Measurements from ENCODE around the gene CC2D1B. TPM values are rescaled to one million over a fixed set of nuclear protein-coding genes. Genes with fewer than 3 reads are reported as not detected.

The CC2D1B gene
- total and polyA plus RNA-seq, 2 donors (not counting 3 experiments of a cell fraction or from before 2014, with no cell fraction given), result 16.9 to 32.6 TPM

- no peaks in the 10 kb centered on the region for H4K20me1 ChIP-seq (replicated peaks; ENCODE audit: control insufficient read depth, extremely low read depth, insufficient read depth, low read length)
- H3K9me3 ChIP-seq (replicated peaks; ENCODE audit: control insufficient read depth, insufficient read depth, low read length), result no peaks in the 10 kb centered on the region
- POLR2A ChIA-PET, result interaction anchor here (0.5 kb wide), 1 partner anchor 244 kb away, joined by 6 read pairs; no protein-coding TSS in a partner anchor
- no TSS peak for BruUV-seq (replicated peaks)
- H3K79me2 ChIP-seq (ENCODE audit: control insufficient read depth, insufficient read depth, low read length), result no peaks in the 10 kb centered on the region
- H2AFZ ChIP-seq (ENCODE audit: low read depth, low read length), result no peak overlapping the region
- FAIRE-seq (no peak), DNase-seq (ENCODE audit: low read depth, low spot score) (no peak)
- intact Hi-C loops (cut with micrococcal nuclease) (no loop called here), dilution Hi-C loops (cut with MboI; ENCODE audit: extremely low pct_ligation_motif_present, low sequenced_read_pairs) (no loop called here)
- CTCF ChIA-PET, result interaction anchor here (0.9 to 1.0 kb wide), 2 partner anchors 18 to 202 kb away, joined by 3 read pairs; no protein-coding TSS in a partner anchor
- H3K9me1 ChIP-seq (replicated peaks; ENCODE audit: control insufficient read depth, extremely low read depth, insufficient read depth, low read length), result no peaks in the 10 kb centered on the region
- H3K4me2 ChIP-seq (ENCODE audit: insufficient read depth, low read length), result no peak overlapping the region
- H3K9ac ChIP-seq (replicated peaks; ENCODE audit: extremely low read depth, insufficient read depth, low read length), result no peak overlapping the region
- H3K36me3 ChIP-seq (ENCODE audit: control insufficient read depth in 2 of 2, extremely low read depth in 1 of 2, insufficient read depth in 2 of 2, low read length in 2 of 2), result no peaks in the 10 kb centered on the region
- no peaks in the 10 kb centered on the region for H3K27me3 ChIP-seq (ENCODE audit: control insufficient read depth in 2 of 2, insufficient read depth in 2 of 2, low read length in 2 of 2)
- no peaks in the 10 kb centered on the region for H3K4me1 ChIP-seq (ENCODE audit: control insufficient read depth, extremely low read depth, insufficient read depth, low read length)
- TF ChIP-seq POLR2AphosphoS5 (IDR thresholded peaks at IDR 0.05; ENCODE audit: insufficient read depth, low read depth, low read length) (no peak), EZH2 (IDR thresholded peaks at IDR 0.05; ENCODE audit: borderline replicate concordance, low read depth, low read length, severe bottlenecking) (no peak), MYC (IDR thresholded peaks at IDR 0.05; ENCODE audit: low read depth, low read length) (no peak), GATA2 (IDR thresholded peaks at IDR 0.05; ENCODE audit: insufficient read depth, insufficient read length, low read depth, low read length) (no peak), POLR2A (IDR thresholded peaks at IDR 0.05; ENCODE audit: low read depth, low read length) (no peak), JUN (IDR thresholded peaks at IDR 0.05; ENCODE audit: borderline replicate concordance, insufficient read depth, insufficient read length, low read depth) (no peak), FOS (IDR thresholded peaks at IDR 0.05; ENCODE audit: borderline replicate concordance, insufficient read depth, low read length) (no peak)
- TF ChIP-seq, protein P1, sequence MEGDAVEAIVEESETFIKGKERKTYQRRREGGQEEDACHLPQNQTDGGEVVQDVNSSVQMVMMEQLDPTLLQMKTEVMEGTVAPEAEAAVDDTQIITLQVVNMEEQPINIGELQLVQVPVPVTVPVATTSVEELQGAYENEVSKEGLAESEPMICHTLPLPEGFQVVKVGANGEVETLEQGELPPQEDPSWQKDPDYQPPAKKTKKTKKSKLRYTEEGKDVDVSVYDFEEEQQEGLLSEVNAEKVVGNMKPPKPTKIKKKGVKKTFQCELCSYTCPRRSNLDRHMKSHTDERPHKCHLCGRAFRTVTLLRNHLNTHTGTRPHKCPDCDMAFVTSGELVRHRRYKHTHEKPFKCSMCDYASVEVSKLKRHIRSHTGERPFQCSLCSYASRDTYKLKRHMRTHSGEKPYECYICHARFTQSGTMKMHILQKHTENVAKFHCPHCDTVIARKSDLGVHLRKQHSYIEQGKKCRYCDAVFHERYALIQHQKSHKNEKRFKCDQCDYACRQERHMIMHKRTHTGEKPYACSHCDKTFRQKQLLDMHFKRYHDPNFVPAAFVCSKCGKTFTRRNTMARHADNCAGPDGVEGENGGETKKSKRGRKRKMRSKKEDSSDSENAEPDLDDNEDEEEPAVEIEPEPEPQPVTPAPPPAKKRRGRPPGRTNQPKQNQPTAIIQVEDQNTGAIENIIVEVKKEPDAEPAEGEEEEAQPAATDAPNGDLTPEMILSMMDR (IDR thresholded peaks at IDR 0.05; ENCODE audit: extremely low read depth in 1 of 2, insufficient read depth in 1 of 2, low read depth in 1 of 2, low read length in 2 of 2), result no peak
- TF ChIP-seq, protein P2, sequence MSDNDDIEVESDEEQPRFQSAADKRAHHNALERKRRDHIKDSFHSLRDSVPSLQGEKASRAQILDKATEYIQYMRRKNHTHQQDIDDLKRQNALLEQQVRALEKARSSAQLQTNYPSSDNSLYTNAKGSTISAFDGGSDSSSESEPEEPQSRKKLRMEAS (IDR thresholded peaks at IDR 0.05; ENCODE audit: insufficient read depth, insufficient read length), result no peak
- H3K4me3 ChIP-seq (replicated peaks in 1 of 3; ENCODE audit: insufficient read depth in 1 of 3, low read depth in 1 of 3, low read length in 3 of 3), result no peak overlapping the region
- H3K27ac ChIP-seq (ENCODE audit: insufficient read depth, low read depth, low read length), result no peak overlapping the region
These were observed 37.4 kb downstream of the CC2D1B start for GRCh38 chr1:52328615-52329014.

Data from endothelial cell of umbilical vein (primary cell).